ENCODE results near the gene NKX2-2.
A peak's percentile ranks its signal among the peaks of the same experiment; 100 is the strongest.

The NKX2-2 gene

DNA sequence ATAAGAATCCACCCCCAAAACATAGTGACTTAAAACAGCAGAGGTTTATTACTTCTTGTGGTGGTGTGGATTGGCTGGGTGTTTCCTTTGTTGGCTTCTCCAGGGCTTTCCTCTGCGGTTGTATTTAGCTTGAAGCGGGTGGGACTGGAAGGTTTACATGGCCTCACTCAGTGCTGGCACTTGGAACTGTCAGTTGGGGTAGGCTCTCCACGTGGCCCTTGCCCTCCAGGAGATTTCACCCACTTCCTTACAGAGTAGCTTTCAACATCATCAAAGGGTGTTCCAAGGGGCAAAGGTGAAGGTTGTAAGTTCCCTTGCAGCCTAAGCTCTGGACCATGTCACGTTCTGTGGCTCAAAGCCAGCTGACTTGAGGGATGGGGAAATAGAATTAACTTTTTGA lies 32.5 kb upstream of the NKX2-2 start:
- Histone ChIP-seq H3K4me3 (ENCODE audit: low read depth, low read length) (no peak overlapping the region), H3K9ac (ENCODE audit: low read length) (no peak overlapping the region), H3K4me1 (ENCODE audit: control insufficient read depth, insufficient read depth, low read length) (no peaks in the 10 kb centered on the region), H3K36me3 (ENCODE audit: control insufficient read depth, insufficient read depth, low read length) (no peaks in the 10 kb centered on the region), H3K27me3 (ENCODE audit: control insufficient read depth, insufficient read depth, low read length) (no peaks in the 10 kb centered on the region), H3K27ac (ENCODE audit: low read depth, low read length) (no peak overlapping the region), H3K9me3 (ENCODE audit: control insufficient read depth, insufficient read depth, low read depth, low read length) (peaks cover 5% of the 10 kb centered on the region; the same call in 1 of the 2 replicates)

DNA sequence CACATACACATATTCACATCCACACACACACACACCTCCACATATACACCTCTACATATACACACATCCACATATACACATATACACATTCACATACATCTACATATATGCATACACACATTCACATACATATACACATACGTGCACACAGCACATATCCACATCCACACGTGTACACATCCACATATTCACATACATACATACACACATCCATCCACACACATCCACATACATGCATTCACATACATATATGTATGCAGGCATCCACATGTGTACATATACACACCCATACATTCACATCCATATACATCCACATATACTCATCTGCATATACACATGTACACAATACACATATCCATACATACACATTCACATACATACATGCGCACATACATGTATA lies 25.6 kb upstream of the NKX2-2 start:
- H3K36me3 ChIP-seq (ENCODE audit: control insufficient read depth, insufficient read depth, low read length), result no peaks in the 10 kb centered on the region
- H3K9me3 ChIP-seq (ENCODE audit: control insufficient read depth, insufficient read depth, low read depth, low read length), result peaks cover 5% of the 10 kb centered on the region; the same call in 1 of the 2 replicates
- H3K27me3 ChIP-seq (ENCODE audit: control insufficient read depth, insufficient read depth, low read length), result no peaks in the 10 kb centered on the region
- no peak overlapping the region for H3K4me3 ChIP-seq (ENCODE audit: low read depth, low read length)
- H3K4me1 ChIP-seq (ENCODE audit: control insufficient read depth, insufficient read depth, low read length), result no peaks in the 10 kb centered on the region
- H3K9ac ChIP-seq (ENCODE audit: low read length), result no peak overlapping the region
- H3K27ac ChIP-seq (ENCODE audit: low read depth, low read length), result no peak overlapping the region

DNA sequence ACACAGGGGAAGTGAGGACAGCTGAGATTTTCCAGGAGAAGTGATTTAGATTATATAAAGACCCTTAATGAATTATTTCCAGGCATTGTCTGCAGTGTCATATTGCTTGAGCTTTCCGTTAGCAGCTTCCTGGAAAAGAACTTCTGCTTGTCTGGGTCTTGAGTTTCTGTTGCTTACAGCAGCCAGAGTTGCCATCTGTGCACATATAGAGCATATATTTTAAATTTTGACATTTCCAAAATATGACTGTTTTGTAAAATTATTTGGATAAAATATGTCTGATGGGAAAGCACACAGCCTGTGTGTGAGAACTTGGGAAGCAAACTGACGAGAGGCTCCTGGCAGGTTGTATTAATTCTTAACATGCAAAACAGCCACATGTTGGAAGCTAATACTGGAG lies 21.0 kb upstream of the NKX2-2 start:
- Histone ChIP-seq H3K4me1 (ENCODE audit: control insufficient read depth, insufficient read depth, low read length) (no peaks in the 10 kb centered on the region), H3K27ac (ENCODE audit: low read depth, low read length) (no peak overlapping the region), H3K9me3 (ENCODE audit: control insufficient read depth, insufficient read depth, low read depth, low read length) (no peaks in the 10 kb centered on the region), H3K9ac (ENCODE audit: low read length) (no peak overlapping the region), H3K36me3 (ENCODE audit: control insufficient read depth, insufficient read depth, low read length) (no peaks in the 10 kb centered on the region), H3K27me3 (ENCODE audit: control insufficient read depth, insufficient read depth, low read length) (peaks cover 6% of the 10 kb centered on the region), H3K4me3 (ENCODE audit: low read depth, low read length) (no peak overlapping the region)

DNA sequence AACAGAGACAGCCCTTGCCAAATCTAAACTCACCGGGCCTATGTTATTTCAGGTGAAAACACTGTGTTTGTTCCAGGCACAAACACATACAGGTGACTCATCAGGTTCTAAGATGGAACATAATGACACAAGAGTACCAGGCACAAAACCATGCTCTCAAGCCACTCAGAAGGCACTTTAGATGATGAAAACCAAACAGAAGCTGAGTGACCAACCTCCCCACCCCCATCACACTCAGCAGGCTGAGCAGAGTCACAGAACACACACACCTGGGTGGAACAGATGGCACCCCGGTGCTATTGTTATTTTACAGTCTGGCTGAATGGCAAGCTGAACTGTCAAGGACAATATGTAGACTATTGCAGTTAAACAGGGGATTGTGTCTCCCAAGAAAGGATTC lies 20.6 kb upstream of the NKX2-2 start:
- Histone ChIP-seq H3K9me3 (ENCODE audit: control insufficient read depth, insufficient read depth, low read depth, low read length) (no peaks in the 10 kb centered on the region), H3K36me3 (ENCODE audit: control insufficient read depth, insufficient read depth, low read length) (no peaks in the 10 kb centered on the region), H3K27me3 (ENCODE audit: control insufficient read depth, insufficient read depth, low read length) (peaks cover 6% of the 10 kb centered on the region), H3K4me1 (ENCODE audit: control insufficient read depth, insufficient read depth, low read length) (no peaks in the 10 kb centered on the region), H3K4me3 (ENCODE audit: low read depth, low read length) (no peak overlapping the region), H3K27ac (ENCODE audit: low read depth, low read length) (no peak overlapping the region), H3K9ac (ENCODE audit: low read length) (no peak overlapping the region)

DNA sequence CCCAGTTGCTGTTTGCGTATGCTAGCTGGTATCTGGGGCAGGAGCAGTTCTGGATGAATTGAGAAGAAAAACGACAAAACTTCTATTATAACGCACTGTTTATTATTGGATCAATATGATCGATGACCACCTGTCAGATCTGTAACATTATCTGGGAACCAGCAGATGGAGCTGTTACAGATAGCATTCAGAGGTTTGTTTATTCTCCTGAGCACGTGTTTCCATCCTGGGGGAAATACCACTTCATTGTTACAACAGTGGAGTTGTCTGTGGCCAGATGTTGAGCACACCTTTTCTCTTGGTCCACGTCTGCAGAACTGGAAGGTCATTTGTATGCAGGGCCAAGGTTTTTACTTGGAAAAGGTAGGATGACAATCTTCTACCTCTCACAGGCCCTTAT lies 16.0 kb upstream of the NKX2-2 start:
- Histone ChIP-seq H3K4me3 (ENCODE audit: low read depth, low read length) (no peak overlapping the region), H3K9me3 (ENCODE audit: control insufficient read depth, insufficient read depth, low read depth, low read length) (no peaks in the 10 kb centered on the region), H3K27ac (ENCODE audit: low read depth, low read length) (no peak overlapping the region), H3K4me1 (ENCODE audit: control insufficient read depth, insufficient read depth, low read length) (no peaks in the 10 kb centered on the region), H3K27me3 (ENCODE audit: control insufficient read depth, insufficient read depth, low read length) (peaks cover 48% of the 10 kb centered on the region), H3K36me3 (ENCODE audit: control insufficient read depth, insufficient read depth, low read length) (no peaks in the 10 kb centered on the region), H3K9ac (ENCODE audit: low read length) (no peak overlapping the region)

DNA sequence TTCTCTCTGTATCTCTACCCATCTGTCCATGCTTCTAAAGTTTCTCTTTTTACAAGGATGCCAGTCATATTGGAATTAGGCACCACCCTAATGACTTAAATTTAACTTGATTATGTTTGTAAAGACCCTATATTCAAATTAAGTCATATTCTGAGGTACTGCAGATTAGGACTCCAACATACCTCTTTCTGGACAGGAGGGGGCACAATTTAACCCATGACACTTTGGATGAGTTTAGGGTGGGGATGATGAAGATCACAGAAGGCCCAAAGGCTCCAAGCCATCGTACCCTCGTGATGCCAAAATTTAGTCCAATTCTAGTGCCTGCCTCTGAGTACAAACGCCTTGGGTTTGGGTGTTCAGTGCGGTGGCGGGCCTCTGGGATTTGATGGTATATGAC lies 15.0 kb upstream of the NKX2-2 start:
- Histone ChIP-seq H3K36me3 (ENCODE audit: control insufficient read depth, insufficient read depth, low read length) (no peaks in the 10 kb centered on the region), H3K9ac (ENCODE audit: low read length) (no peak overlapping the region), H3K27ac (ENCODE audit: low read depth, low read length) (no peak overlapping the region), H3K4me3 (ENCODE audit: low read depth, low read length) (no peak overlapping the region), H3K9me3 (ENCODE audit: control insufficient read depth, insufficient read depth, low read depth, low read length) (no peaks in the 10 kb centered on the region), H3K4me1 (ENCODE audit: control insufficient read depth, insufficient read depth, low read length) (0 out of 2 replicates have a peak, but pooled peaks cover 1% of the 10 kb centered on the region), H3K27me3 (ENCODE audit: control insufficient read depth, insufficient read depth, low read length) (peaks cover 58% of the 10 kb centered on the region)

DNA sequence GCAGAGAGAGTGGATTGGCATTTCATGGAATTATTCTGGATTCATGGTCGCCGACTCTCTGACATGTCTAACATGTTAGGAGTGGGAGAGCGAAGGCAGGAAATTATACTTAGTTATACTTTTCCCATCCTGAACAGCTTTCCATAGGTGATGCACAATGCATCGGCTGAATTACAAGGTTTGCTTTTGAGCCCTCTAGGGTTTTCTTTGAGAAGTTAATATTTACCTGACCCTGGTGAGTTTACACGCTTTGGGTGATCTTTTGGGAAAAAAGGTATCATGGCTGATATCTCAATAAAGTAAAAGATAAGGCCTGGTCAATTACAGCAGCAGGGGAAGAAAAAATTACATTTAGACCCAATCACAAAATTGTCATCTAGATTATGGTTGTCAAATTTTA lies 14.0 kb upstream of the NKX2-2 start:
- Histone ChIP-seq H3K36me3 (ENCODE audit: control insufficient read depth, insufficient read depth, low read length) (no peaks in the 10 kb centered on the region), H3K4me1 (ENCODE audit: control insufficient read depth, insufficient read depth, low read length) (peaks cover 8% of the 10 kb centered on the region; the same call in 1 of the 2 replicates), H3K9ac (ENCODE audit: low read length) (no peak overlapping the region), H3K27ac (ENCODE audit: low read depth, low read length) (no peak overlapping the region), H3K27me3 (ENCODE audit: control insufficient read depth, insufficient read depth, low read length) (peaks cover 68% of the 10 kb centered on the region), H3K9me3 (ENCODE audit: control insufficient read depth, insufficient read depth, low read depth, low read length) (no peaks in the 10 kb centered on the region), H3K4me3 (ENCODE audit: low read depth, low read length) (no peak overlapping the region)

DNA sequence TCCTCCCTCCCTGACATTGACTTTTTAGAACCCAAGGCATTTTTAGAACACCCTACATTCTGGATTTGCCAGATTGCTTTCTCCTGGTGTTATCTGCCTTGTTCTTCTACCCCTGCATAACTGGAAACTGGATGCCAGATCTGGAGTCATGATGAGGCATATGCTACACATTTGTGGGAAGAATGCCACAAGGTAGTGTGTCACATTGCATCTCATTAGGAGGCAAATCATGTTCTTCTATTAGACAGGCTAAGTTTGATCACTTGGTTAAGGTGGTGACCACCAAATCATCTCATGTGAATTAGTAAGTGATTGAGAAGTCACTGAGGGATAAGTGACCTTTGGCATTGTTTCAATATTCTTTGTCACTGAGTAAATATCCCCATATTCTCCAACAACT lies 12.9 kb upstream of the NKX2-2 start:
- Histone ChIP-seq H3K27ac (ENCODE audit: low read depth, low read length) (no peak overlapping the region), H3K36me3 (ENCODE audit: control insufficient read depth, insufficient read depth, low read length) (no peaks in the 10 kb centered on the region), H3K4me1 (ENCODE audit: control insufficient read depth, insufficient read depth, low read length) (peaks cover 11% of the 10 kb centered on the region; the same call in 1 of the 2 replicates), H3K9me3 (ENCODE audit: control insufficient read depth, insufficient read depth, low read depth, low read length) (no peaks in the 10 kb centered on the region), H3K4me3 (ENCODE audit: low read depth, low read length) (no peak overlapping the region), H3K27me3 (ENCODE audit: control insufficient read depth, insufficient read depth, low read length) (peaks cover 79% of the 10 kb centered on the region), H3K9ac (ENCODE audit: low read length) (no peak overlapping the region)

DNA sequence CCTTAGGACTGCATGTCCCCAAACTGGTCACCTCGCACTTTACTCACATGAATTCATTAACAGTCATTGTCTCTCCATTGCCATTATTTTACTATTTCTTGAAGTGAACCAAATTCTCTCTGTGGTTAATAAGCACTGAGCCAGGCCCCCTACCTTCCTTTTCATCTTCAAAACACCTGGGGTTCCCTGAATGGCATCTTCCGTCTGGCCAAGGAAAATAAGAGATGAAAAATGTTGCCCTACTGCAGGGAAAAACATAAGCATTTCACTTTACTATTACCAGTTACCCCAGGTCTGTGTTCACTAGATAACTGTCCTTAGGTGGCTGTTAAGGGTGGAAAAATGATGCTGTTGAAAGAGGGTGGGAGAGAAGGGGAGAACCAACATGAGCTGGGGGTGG lies 10.0 kb upstream of the NKX2-2 start:
- H3K9ac ChIP-seq (ENCODE audit: low read length), result no peak overlapping the region
- H3K9me3 ChIP-seq (ENCODE audit: control insufficient read depth, insufficient read depth, low read depth, low read length), result no peaks in the 10 kb centered on the region
- H3K4me1 ChIP-seq (ENCODE audit: control insufficient read depth, insufficient read depth, low read length), result peaks cover 25% of the 10 kb centered on the region
- no peaks in the 10 kb centered on the region for H3K36me3 ChIP-seq (ENCODE audit: control insufficient read depth, insufficient read depth, low read length)
- peaks cover 100% of the 10 kb centered on the region for H3K27me3 ChIP-seq (ENCODE audit: control insufficient read depth, insufficient read depth, low read length)
- no peak overlapping the region for H3K27ac ChIP-seq (ENCODE audit: low read depth, low read length)
- H3K4me3 ChIP-seq (ENCODE audit: low read depth, low read length), result no peak overlapping the region

DNA sequence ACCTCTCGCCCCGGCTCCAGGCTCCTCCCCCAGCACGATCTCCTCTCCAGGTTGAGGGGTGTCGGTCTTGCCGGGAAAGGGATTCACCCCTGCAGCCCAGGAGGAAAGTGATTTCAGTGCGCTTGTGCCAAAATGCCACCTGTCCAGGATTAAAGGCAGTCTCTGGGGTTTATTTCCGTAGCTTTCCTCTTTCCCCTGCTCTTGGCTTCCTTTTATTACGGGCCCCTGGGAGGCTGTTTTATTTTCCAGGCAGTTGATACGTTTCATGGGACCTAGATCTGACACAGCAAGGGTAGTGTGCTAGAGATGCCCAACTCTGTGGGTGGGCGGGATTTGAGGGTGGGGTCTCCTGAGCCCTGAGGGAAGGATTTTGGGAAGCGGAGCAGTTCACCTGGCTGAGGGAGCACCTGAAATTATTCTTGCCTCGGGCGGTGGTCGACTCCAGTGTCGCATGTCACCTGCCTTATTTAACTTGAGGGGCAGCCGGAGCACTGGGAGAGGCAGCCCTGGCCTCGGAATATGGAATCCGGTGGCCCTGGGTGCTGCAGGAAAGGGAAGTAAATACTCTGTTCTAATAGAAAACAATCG lies 9.5 kb upstream of the NKX2-2 start:
- Histone ChIP-seq H3K9ac (ENCODE audit: low read length) (no peak overlapping the region), H3K4me1 (ENCODE audit: control insufficient read depth, insufficient read depth, low read length) (peaks cover 28% of the 10 kb centered on the region), H3K36me3 (ENCODE audit: control insufficient read depth, insufficient read depth, low read length) (no peaks in the 10 kb centered on the region), H3K9me3 (ENCODE audit: control insufficient read depth, insufficient read depth, low read depth, low read length) (no peaks in the 10 kb centered on the region), H3K27me3 (ENCODE audit: control insufficient read depth, insufficient read depth, low read length) (peaks cover 100% of the 10 kb centered on the region), H3K4me3 (ENCODE audit: low read depth, low read length) (peak overlapping the region; percentile 57), H3K27ac (ENCODE audit: low read depth, low read length) (no peak overlapping the region)

DNA sequence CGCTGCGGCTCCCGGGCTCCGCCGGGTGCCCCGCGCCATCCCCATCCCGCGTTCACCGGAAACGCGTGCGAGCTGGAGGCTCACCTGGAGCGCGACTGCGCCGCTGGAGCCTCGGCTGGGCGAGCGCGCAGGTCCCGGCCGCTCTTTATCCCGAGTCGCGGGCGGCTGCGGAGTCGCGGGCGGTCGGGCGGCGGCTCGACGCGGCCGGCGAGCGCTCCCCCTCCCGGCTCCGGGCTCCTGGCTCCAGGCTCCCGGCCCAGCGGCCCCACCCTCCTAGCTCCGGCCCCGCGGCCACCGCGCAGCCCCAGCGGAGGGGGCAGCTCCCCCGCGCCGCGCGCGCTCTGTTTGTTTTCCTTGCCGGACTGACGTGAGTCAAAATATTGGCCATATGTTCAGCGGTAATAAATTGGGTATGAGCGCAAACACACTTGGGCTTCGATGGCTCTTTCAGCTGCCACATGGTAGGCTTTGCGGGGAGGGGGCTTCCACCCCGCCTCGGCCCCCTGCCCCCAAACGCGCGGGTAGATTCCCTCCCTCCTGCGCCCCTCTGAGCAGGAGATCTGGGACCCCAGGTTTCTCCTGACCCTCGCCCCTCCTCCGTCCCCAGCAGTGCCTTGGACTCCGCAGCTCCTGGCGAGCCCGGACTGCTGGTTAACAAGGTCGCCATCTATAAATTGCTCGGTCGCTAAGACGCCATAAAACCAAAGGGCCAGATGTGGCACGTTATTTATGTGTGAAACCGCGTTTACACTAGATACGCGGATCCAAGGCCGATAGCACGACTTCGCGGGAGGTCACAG lies 8.8 kb upstream of the NKX2-2 start:
- Histone ChIP-seq H3K9me3 (ENCODE audit: control insufficient read depth, insufficient read depth, low read depth, low read length) (no peaks in the 10 kb centered on the region), H3K27ac (ENCODE audit: low read depth, low read length) (no peak overlapping the region), H3K4me3 (ENCODE audit: low read depth, low read length) (peak overlapping the region; percentile 57)

More for the DNA sequence above, 8.8 kb upstream of the NKX2-2 start:
- Histone ChIP-seq H3K36me3 (ENCODE audit: control insufficient read depth, insufficient read depth, low read length) (no peaks in the 10 kb centered on the region), H3K9ac (ENCODE audit: low read length) (no peak overlapping the region), H3K27me3 (ENCODE audit: control insufficient read depth, insufficient read depth, low read length) (peaks cover 100% of the 10 kb centered on the region), H3K4me1 (ENCODE audit: control insufficient read depth, insufficient read depth, low read length) (peaks cover 35% of the 10 kb centered on the region)
